Caco-2 (cell line): ENCODE data around the gene PLCD4. TPM values are rescaled to one million over a fixed set of nuclear protein-coding genes. Genes with fewer than 3 reads are reported as not detected.

Experiments
- BruUV-seq: library from RNA; stranded (reverse); fragments of 400-500 nt; replicated peaks from 2 replicates; lab custom pipeline; 2021; lab: Mats Ljungman, UMichigan
- CTCF ChIA-PET: fragments of 300-600 bp; sonication (Branson Sonifier 250); formaldehyde crosslinking; loops from one replicate; lab custom pipeline; 2022; ENCODE audit warnings: antibody characterized with exemption; lab: Charles Lee
- POLR2A ChIA-PET: fragments of 300-600 bp; sonication (Branson Sonifier 250); formaldehyde crosslinking; loops from one replicate; lab custom pipeline; 2022; ENCODE audit warnings: antibody characterized with exemption; lab: Charles Lee
- DNase-seq, 2 experiments: peaks; one replicate each; pipeline versions ENCODE4 v3.0.0 to v3.0.0-alpha.2; 2020 to 2022
- H3K27me3 ChIP-seq: replicated peaks from 2 replicates; pipeline ENCODE4 v1.6.0; 2011; ENCODE audit warnings: low read length; ENCODE audit not compliant: control insufficient read depth, insufficient read depth
- H3K36me3 ChIP-seq: 2 replicates; pipeline ENCODE4 v1.5.1; 2011; ENCODE audit warnings: low read length; ENCODE audit not compliant: control insufficient read depth, insufficient read depth
- H3K4me1 ChIP-seq: fragments of 250-450 bp; sonication (Bioruptor Pico); 2 replicates; pipeline ENCODE4 v1.5.1; 2020; ENCODE audit warnings: mild to moderate bottlenecking
- H3K4me3 ChIP-seq: 2 replicates; pipeline ENCODE4 v1.5.1; 2011; ENCODE audit warnings: low read depth, mild to moderate bottlenecking, control low read depth, low read length
- H3K9me3 ChIP-seq: fragments of 250-450 bp; sonication (Bioruptor Pico); 2 replicates; pipeline ENCODE4 v1.5.1; 2020; ENCODE audit warnings: mild to moderate bottlenecking, moderate library complexity
- H3K27ac Mint-ChIP-seq: one replicate; pipeline ENCODE4 v1.8.0; 2022; ENCODE audit warnings: mixed read lengths; ENCODE audit not compliant: unreplicated experiment
- H3K27me3 Mint-ChIP-seq: one replicate; pipeline ENCODE4 v1.8.0; 2022; ENCODE audit warnings: mixed read lengths; ENCODE audit not compliant: insufficient read depth, unreplicated experiment
- H3K36me3 Mint-ChIP-seq: one replicate; pipeline ENCODE4 v1.8.0; 2022; ENCODE audit warnings: mild to moderate bottlenecking, mixed read lengths; ENCODE audit not compliant: insufficient read depth, unreplicated experiment
- H3K4me1 Mint-ChIP-seq: one replicate; pipeline ENCODE4 v1.8.0; 2022; ENCODE audit warnings: low read depth, mixed read lengths; ENCODE audit not compliant: unreplicated experiment
- H3K4me3 Mint-ChIP-seq: one replicate; pipeline ENCODE4 v1.8.0; 2022; ENCODE audit warnings: mild to moderate bottlenecking, moderate library complexity, mixed read lengths; ENCODE audit not compliant: unreplicated experiment
- H3K9me3 Mint-ChIP-seq: one replicate; pipeline ENCODE4 v1.8.0; 2022; ENCODE audit warnings: mixed read lengths; ENCODE audit not compliant: unreplicated experiment
- intact Hi-C: fragments of 100-400 bp; cut with micrococcal nuclease; formaldehyde crosslinking; loops from one replicate; pipeline ENCODE4 v1.10.0; 2022; ENCODE audit not compliant: unreplicated experiment
- total RNA-seq: library from RNA; stranded (reverse); gene quantifications from 2 replicates; pipeline ENCODE4 v1.2.3, GENCODE V29; 2022
- TF ChIP-seq, protein P1 (sequence below), 2 experiments: fragments of 200-600 bp in 1 of 2; IDR thresholded peaks; 1 replicate in 1 of 2; 2 replicates in 1 of 2; pipeline versions ENCODE4 v1.5.1 to v1.8.0; 2011 to 2022; ENCODE audit warnings: antibody characterized with exemption in 1 of 2, control low read depth in 1 of 2, inconsistent platforms in 1 of 2, low read depth in 1 of 2, low read length in 1 of 2, mild to moderate bottlenecking in 1 of 2, moderate library complexity in 1 of 2; ENCODE audit not compliant: insufficient read depth in 1 of 2, severe bottlenecking in 1 of 2, unreplicated experiment in 1 of 2

Gene PLCD4
- total RNA-seq, 1 experiment from 2014 or later, result 0.48 TPM

DNA sequence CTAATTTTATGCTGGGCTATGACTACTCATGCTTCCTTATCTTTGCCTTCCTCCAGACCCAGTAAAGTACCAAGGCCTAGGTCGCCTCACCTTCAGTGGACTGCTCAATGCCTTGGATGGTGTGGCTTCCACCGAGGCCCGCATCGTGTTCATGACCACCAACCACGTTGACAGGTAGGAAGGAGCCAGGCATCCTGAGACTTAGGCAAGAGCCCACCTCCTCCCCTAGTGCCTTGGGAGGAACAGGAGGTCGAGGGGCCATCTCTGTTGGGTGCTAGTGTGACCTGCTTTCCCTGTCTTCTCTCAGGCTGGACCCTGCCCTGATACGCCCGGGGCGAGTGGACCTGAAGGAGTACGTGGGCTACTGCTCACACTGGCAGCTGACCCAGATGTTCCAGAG lies 55.1 kb downstream of the PLCD4 start:
- DNase-seq, result no peak
- Mint-ChIP-seq H3K27ac (no peak overlapping the region), H3K36me3 (peaks cover 85% of the 10 kb centered on the region), H3K9me3 (no peaks in the 10 kb centered on the region), H3K4me3 (no peak overlapping the region), H3K4me1 (peaks cover 9% of the 10 kb centered on the region), H3K27me3 (no peaks in the 10 kb centered on the region)
- Histone ChIP-seq H3K4me3 (no peak overlapping the region), H3K9me3 (no peaks in the 10 kb centered on the region), H3K27me3 (no peaks in the 10 kb centered on the region), H3K36me3 (peaks cover 4% of the 10 kb centered on the region), H3K4me1 (peaks cover 4% of the 10 kb centered on the region; the same call in 1 of the 2 replicates)
- intact Hi-C loops, result no loop called here
- BruUV-seq, result no TSS peak
- POLR2A ChIA-PET, result no interaction called here
- CTCF ChIA-PET, result no interaction called here
- TF ChIP-seq, protein P1, sequence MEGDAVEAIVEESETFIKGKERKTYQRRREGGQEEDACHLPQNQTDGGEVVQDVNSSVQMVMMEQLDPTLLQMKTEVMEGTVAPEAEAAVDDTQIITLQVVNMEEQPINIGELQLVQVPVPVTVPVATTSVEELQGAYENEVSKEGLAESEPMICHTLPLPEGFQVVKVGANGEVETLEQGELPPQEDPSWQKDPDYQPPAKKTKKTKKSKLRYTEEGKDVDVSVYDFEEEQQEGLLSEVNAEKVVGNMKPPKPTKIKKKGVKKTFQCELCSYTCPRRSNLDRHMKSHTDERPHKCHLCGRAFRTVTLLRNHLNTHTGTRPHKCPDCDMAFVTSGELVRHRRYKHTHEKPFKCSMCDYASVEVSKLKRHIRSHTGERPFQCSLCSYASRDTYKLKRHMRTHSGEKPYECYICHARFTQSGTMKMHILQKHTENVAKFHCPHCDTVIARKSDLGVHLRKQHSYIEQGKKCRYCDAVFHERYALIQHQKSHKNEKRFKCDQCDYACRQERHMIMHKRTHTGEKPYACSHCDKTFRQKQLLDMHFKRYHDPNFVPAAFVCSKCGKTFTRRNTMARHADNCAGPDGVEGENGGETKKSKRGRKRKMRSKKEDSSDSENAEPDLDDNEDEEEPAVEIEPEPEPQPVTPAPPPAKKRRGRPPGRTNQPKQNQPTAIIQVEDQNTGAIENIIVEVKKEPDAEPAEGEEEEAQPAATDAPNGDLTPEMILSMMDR (IDR thresholded peaks at IDR 0.05; ENCODE audit: insufficient read depth in 1 of 2, low read depth in 1 of 2, low read length in 1 of 2, severe bottlenecking in 1 of 2, unreplicated experiment in 1 of 2), result no peak

GRCh38 chr2:218663901-218664300 lies 56.2 kb downstream of the PLCD4 start:
- no peaks in the 10 kb centered on the region for H3K27me3 Mint-ChIP-seq
- H3K4me3 Mint-ChIP-seq, result no peak overlapping the region
- TF ChIP-seq, protein P1 (IDR thresholded peaks at IDR 0.05; ENCODE audit: insufficient read depth in 1 of 2, low read depth in 1 of 2, low read length in 1 of 2, severe bottlenecking in 1 of 2, unreplicated experiment in 1 of 2), result no peak
- Histone ChIP-seq H3K27me3 (no peaks in the 10 kb centered on the region), H3K9me3 (no peaks in the 10 kb centered on the region), H3K36me3 (peaks cover 4% of the 10 kb centered on the region), H3K4me3 (no peak overlapping the region), H3K4me1 (no peaks in the 10 kb centered on the region)
- POLR2A ChIA-PET, result no interaction called here
- H3K9me3 Mint-ChIP-seq, result no peaks in the 10 kb centered on the region
- intact Hi-C loops, result no loop called here
- peaks cover 82% of the 10 kb centered on the region for H3K36me3 Mint-ChIP-seq
- no peak for DNase-seq
- H3K27ac Mint-ChIP-seq, result no peak overlapping the region
- H3K4me1 Mint-ChIP-seq, result peaks cover 9% of the 10 kb centered on the region
- CTCF ChIA-PET, result no interaction called here
- BruUV-seq, result no TSS peak

DNA sequence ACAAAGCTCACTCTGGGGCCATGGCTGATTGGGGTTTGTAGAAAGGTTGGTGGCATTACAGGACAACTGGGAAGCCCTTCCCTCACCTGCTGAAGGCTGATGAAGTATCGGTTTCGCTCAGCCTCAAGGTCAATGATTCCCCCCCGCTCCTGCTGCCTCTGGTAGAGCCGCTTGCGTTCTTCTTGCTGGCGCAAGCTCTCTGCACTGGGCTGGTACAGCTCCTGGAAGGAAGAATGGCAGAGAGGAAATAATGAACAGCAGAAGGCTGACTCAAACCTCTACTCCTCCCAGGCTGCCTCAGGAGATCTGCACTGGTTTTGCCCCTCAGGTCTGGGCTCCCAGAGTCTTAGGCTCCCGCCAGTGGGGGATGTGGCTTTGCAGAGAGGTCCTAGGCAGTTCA lies 57.0 kb downstream of the PLCD4 start:
- Mint-ChIP-seq H3K36me3 (peaks cover 75% of the 10 kb centered on the region), H3K27ac (no peak overlapping the region), H3K4me3 (no peak overlapping the region), H3K9me3 (no peaks in the 10 kb centered on the region), H3K27me3 (no peaks in the 10 kb centered on the region), H3K4me1 (peaks cover 8% of the 10 kb centered on the region)
- Histone ChIP-seq H3K27me3 (no peaks in the 10 kb centered on the region), H3K36me3 (peaks cover 4% of the 10 kb centered on the region), H3K4me1 (no peaks in the 10 kb centered on the region), H3K4me3 (no peak overlapping the region), H3K9me3 (no peaks in the 10 kb centered on the region)
- no TSS peak for BruUV-seq
- DNase-seq, result no peak
- intact Hi-C loops, result no loop called here
- TF ChIP-seq, protein P1 (IDR thresholded peaks at IDR 0.05; ENCODE audit: insufficient read depth in 1 of 2, low read depth in 1 of 2, low read length in 1 of 2, severe bottlenecking in 1 of 2, unreplicated experiment in 1 of 2), result no peak
- POLR2A ChIA-PET, result no interaction called here
- CTCF ChIA-PET, result no interaction called here
